Endothelial cell of umbilical vein (primary cell): Measurements from ENCODE around the gene TUBGCP2. TPM values are rescaled to one million over a fixed set of nuclear protein-coding genes. Genes with fewer than 3 reads are reported as not detected.

Experiments used
- BruUV-seq: library from RNA; stranded (reverse); fragments of 400-500 nt; replicated peaks from 2 replicates; lab custom pipeline; 2021; lab: Mats Ljungman, UMichigan
- CTCF ChIA-PET: fragments of 300-600, 350-600 bp; sonication (Branson Sonifier 250); formaldehyde crosslinking; loops from one replicate; lab custom pipeline; 2021; ENCODE audit warnings: antibody characterized with exemption, inconsistent platforms; lab: Charles Lee
- POLR2A ChIA-PET: fragments of 300-600, 350-600 bp; sonication (Branson Sonifier 250); formaldehyde crosslinking; loops from one replicate; lab custom pipeline; 2021; ENCODE audit warnings: antibody characterized with exemption, inconsistent platforms; lab: Charles Lee
- DNase-seq: peaks from one replicate; pipeline ENCODE4 v3.0.0-alpha.2; 2011; ENCODE audit warnings: low read depth, low spot score
- FAIRE-seq: peaks from 2 replicates; lab custom pipeline; 2011; peaks lifted over from hg19 to GRCh38; lab: Jason Lieb, UNC
- H2AFZ ChIP-seq: 2 replicates; pipeline ENCODE4 v1.6.0; 2012; ENCODE audit warnings: low read depth, low read length, control low read depth, inconsistent platforms
- H3K27ac ChIP-seq: 2 replicates; pipeline ENCODE4 v1.5.1; 2011; ENCODE audit warnings: low read depth, mild to moderate bottlenecking, control low read depth, low read length, moderate library complexity; ENCODE audit not compliant: insufficient read depth
- H3K27me3 ChIP-seq, 2 experiments: 2 replicates each; pipeline versions ENCODE4 v1.6.0 to v1.6.1; 2011; ENCODE audit warnings: low read length in 2 of 2, mixed read lengths in 1 of 2; ENCODE audit not compliant: control insufficient read depth in 2 of 2, insufficient read depth in 2 of 2
- H3K36me3 ChIP-seq, 2 experiments: 2 replicates in 1 of 2; 3 replicates in 1 of 2; pipeline ENCODE4 v1.5.1; 2011; ENCODE audit warnings: low read length in 2 of 2, mild to moderate bottlenecking in 1 of 2, moderate library complexity in 1 of 2; ENCODE audit not compliant: control insufficient read depth in 2 of 2, insufficient read depth in 2 of 2; ENCODE audit errors: extremely low read depth in 1 of 2
- H3K4me1 ChIP-seq: 3 replicates; pipeline ENCODE4 v1.5.1; 2011; ENCODE audit warnings: mild to moderate bottlenecking, low read length; ENCODE audit not compliant: control insufficient read depth, insufficient read depth; ENCODE audit errors: extremely low read depth
- H3K4me2 ChIP-seq: 2 replicates; pipeline ENCODE4 v1.6.1; 2011; ENCODE audit warnings: low read length, control low read depth, mixed read lengths; ENCODE audit not compliant: insufficient read depth
- H3K4me3 ChIP-seq, 3 experiments: fragments of 200-600 bp in 1 of 3; sonication (generic), shearing (Covaris generic) in 1 of 3; replicated peaks in 1 of 3; 2 replicates each; pipeline ENCODE4 v1.5.1; 2011 to 2016; ENCODE audit warnings: control low read depth in 3 of 3, low read length in 3 of 3, mild to moderate bottlenecking in 2 of 3, inconsistent platforms in 1 of 3, low read depth in 1 of 3, moderate library complexity in 1 of 3; ENCODE audit not compliant: insufficient read depth in 1 of 3
- H3K79me2 ChIP-seq: 2 replicates; pipeline ENCODE4 v1.6.0; 2012; ENCODE audit warnings: low read length, inconsistent platforms; ENCODE audit not compliant: control insufficient read depth, insufficient read depth
- H3K9ac ChIP-seq: replicated peaks from 2 replicates; pipeline ENCODE3; 2011; ENCODE audit warnings: low read length, control low read depth; ENCODE audit not compliant: insufficient read depth; ENCODE audit errors: extremely low read depth
- H3K9me1 ChIP-seq: replicated peaks from 3 replicates; pipeline ENCODE4 v1.6.0; 2011; ENCODE audit warnings: mild to moderate bottlenecking, low read length; ENCODE audit not compliant: control insufficient read depth, insufficient read depth; ENCODE audit errors: extremely low read depth
- H3K9me3 ChIP-seq: replicated peaks from 2 replicates; pipeline ENCODE4 v1.5.1; 2012; ENCODE audit warnings: low read length, inconsistent platforms; ENCODE audit not compliant: control insufficient read depth, insufficient read depth
- H4K20me1 ChIP-seq: replicated peaks from 2 replicates; pipeline ENCODE3; 2011; ENCODE audit warnings: mild to moderate bottlenecking, low read length; ENCODE audit not compliant: control insufficient read depth, insufficient read depth; ENCODE audit errors: extremely low read depth
- FOS ChIP-seq: IDR thresholded peaks from 2 replicates; pipeline ENCODE4 v1.6.1; 2011; ENCODE audit warnings: mild to moderate bottlenecking, low read length, moderate library complexity, borderline replicate concordance; ENCODE audit not compliant: insufficient read depth
- GATA2 ChIP-seq: IDR thresholded peaks from 2 replicates; pipeline ENCODE4 v1.7.0; 2011; ENCODE audit warnings: low read depth, mild to moderate bottlenecking, moderate library complexity, mixed read lengths, low read length; ENCODE audit not compliant: insufficient read length, insufficient read depth
- JUN ChIP-seq: IDR thresholded peaks from 2 replicates; pipeline ENCODE4 v1.6.1; 2011; ENCODE audit warnings: borderline replicate concordance, low read depth; ENCODE audit not compliant: insufficient read length, insufficient read depth
- POLR2A ChIP-seq: IDR thresholded peaks from 2 replicates; pipeline ENCODE4 v1.6.1; 2012; ENCODE audit warnings: low read depth, mild to moderate bottlenecking, control low read depth, low read length
- POLR2AphosphoS5 ChIP-seq: IDR thresholded peaks from 2 replicates; pipeline ENCODE4 v1.6.1; 2012; ENCODE audit warnings: low read depth, mild to moderate bottlenecking, control low read depth, low read length, moderate library complexity; ENCODE audit not compliant: insufficient read depth
- dilution Hi-C: fragments of 300-500 bp; cut with MboI; formaldehyde crosslinking; loops from one replicate; pipeline ENCODE4 v1.15.0; 2019; ENCODE audit warnings: low sequenced_read_pairs; ENCODE audit not compliant: extremely low pct_ligation_motif_present
- intact Hi-C: fragments of 100-400 bp; cut with micrococcal nuclease; formaldehyde crosslinking; loops from one replicate; pipeline ENCODE4 v1.10.0; 2022
- polyA plus RNA-seq, 4 experiments: library from polyadenylated mRNA; depleted of rRNA in 3 of 4; stranded (reverse) in 3 of 4; unstranded in 1 of 4; fragments of >200 nt; gene quantifications; 2 replicates each; pipeline versions ENCODE4 v1.2.1 to v1.2.3, GENCODE V29; 2011 to 2012; ENCODE audit warnings: missing spikeins in 1 of 4
- total RNA-seq: library from RNA; stranded (reverse); gene quantifications from 2 replicates; pipeline ENCODE4 v1.2.3, GENCODE V29; 2021
- TF ChIP-seq, protein P1 (sequence below): IDR thresholded peaks from 2 replicates; pipeline ENCODE4 v1.6.1; 2011; ENCODE audit not compliant: insufficient read depth, insufficient read length

TUBGCP2 gene
- total and polyA plus RNA-seq, 2 donors (not counting 3 experiments of a cell fraction or from before 2014, with no cell fraction given): 37.1 to 53.1 TPM

DNA sequence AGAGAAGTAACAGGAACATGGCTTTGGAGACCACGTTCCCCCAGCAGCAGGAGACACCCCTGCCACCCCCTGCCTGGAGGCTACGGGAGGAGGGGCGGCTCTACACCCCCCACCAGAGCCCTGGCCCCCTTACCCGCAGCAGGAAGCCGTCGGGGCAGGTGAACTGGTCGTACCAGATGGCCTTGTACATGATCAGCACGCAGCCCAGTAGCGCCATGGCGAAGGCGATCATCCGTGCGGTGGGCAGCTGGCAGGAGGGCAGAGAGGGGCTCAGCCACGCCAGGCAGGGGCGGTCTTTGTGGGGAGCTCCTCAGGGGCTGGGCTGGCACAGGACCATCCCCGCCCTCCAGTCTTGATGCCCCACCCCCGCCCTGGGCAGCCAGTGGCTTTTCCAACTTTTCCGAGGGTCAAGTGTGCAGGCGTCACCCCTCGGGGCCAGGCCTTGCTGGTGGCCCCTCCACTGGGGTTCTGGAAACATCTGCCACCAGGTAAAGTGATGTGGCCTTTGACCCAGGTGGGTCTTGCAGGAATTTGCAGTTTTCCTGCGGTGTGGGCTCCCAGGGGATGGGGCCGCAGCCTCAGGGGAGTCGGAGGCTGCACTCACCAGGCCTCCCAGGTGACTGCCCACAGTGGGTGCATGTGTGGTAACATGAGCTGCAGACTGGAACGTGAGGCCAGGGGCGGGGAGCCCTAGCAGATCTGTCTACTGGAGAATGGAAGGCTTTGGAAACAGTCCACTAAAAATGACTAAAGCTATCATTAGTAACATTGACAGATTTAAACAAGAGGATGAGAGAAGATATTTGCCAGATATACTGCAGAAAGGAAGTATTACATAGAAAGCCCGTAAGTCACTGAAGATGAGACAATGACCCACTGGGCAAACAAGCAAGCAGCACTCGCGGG is 18.3 kb upstream of the TUBGCP2 start:
- Histone ChIP-seq H2AFZ (no peak overlapping the region), H3K4me2 (no peak overlapping the region), H4K20me1 (no peaks in the 10 kb centered on the region), H3K4me1 (peaks cover 2% of the 10 kb centered on the region), H3K36me3 (no peaks in the 10 kb centered on the region), H3K79me2 (no peaks in the 10 kb centered on the region), H3K9me3 (no peaks in the 10 kb centered on the region), H3K27me3 (peaks cover 34 to 46% of the 10 kb centered on the region in 2 experiments), H3K4me3 (no peak overlapping the region), H3K27ac (no peak overlapping the region), H3K9ac (no peak overlapping the region), H3K9me1 (no peaks in the 10 kb centered on the region)
- intact Hi-C loops (loop anchor here (5.0 kb wide), 2 partner anchors 110 to 385 kb away; partner anchors contain the start of gene CFAP46), dilution Hi-C loops (no loop called here)
- ChIA-PET POLR2A (no interaction called here), CTCF (no interaction called here)
- TF ChIP-seq POLR2AphosphoS5 (no peak), GATA2 (no peak), FOS (no peak)
- TF ChIP-seq, protein P1, sequence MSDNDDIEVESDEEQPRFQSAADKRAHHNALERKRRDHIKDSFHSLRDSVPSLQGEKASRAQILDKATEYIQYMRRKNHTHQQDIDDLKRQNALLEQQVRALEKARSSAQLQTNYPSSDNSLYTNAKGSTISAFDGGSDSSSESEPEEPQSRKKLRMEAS: no peak
- no peak for FAIRE-seq
- DNase-seq: no peak
- no TSS peak for BruUV-seq

- TF ChIP-seq POLR2AphosphoS5: no peak
- no peak for TF ChIP-seq POLR2A
- TF ChIP-seq JUN: no peak
- ChIA-PET CTCF (no interaction called here), POLR2A (no interaction called here)
- FAIRE-seq: no peak
- H3K9me3 ChIP-seq: no peaks in the 10 kb centered on the region
- no peaks in the 10 kb centered on the region for H4K20me1 ChIP-seq
- H3K79me2 ChIP-seq: no peaks in the 10 kb centered on the region
- no peak for DNase-seq
- H3K27me3 ChIP-seq: peaks cover 29 to 45% of the 10 kb centered on the region in 2 experiments
- no peaks in the 10 kb centered on the region for H3K36me3 ChIP-seq
- no peak overlapping the region for H3K9ac ChIP-seq
- intact Hi-C loops (loop anchor here (5.0 kb wide), 2 partner anchors 111 to 384 kb away; partner anchors contain the start of gene CFAP46), dilution Hi-C loops (no loop called here)
- no peak overlapping the region for H3K4me3 ChIP-seq
- no peak overlapping the region for H3K4me2 ChIP-seq
- BruUV-seq: no TSS peak
- H3K4me1 ChIP-seq: peaks cover 2% of the 10 kb centered on the region
- H3K9me1 ChIP-seq: no peaks in the 10 kb centered on the region
- no peak overlapping the region for H3K27ac ChIP-seq
- no peak overlapping the region for H2AFZ ChIP-seq
These were observed 17.5 kb upstream of the TUBGCP2 start for GRCh38 chr10:133326223-133326551.
